ENCODE results near the gene MAP7D2.
A peak's percentile ranks its signal among the peaks of the same experiment; 100 is the strongest.

Gene MAP7D2

GRCh38 chrX:20037186-20037585, 79.5 kb downstream of the MAP7D2 start:
- no peak for DNase-seq

- DNase-seq = no peak
Measured at GRCh38 chrX:20032201-20032600, 84.5 kb downstream of the MAP7D2 start.

GRCh38 chrX:20029728-20030127, 87.0 kb downstream of the MAP7D2 start:
- DNase-seq = no peak

GRCh38 chrX:20028588-20028987, 88.1 kb downstream of the MAP7D2 start:
- no peak for DNase-seq

GRCh38 chrX:20026278-20026677, 90.4 kb downstream of the MAP7D2 start:
- DNase-seq = no peak

GRCh38 chrX:20019672-20020365, 96.9 kb downstream of the MAP7D2 start:
- DNase-seq = no peak

GRCh38 chrX:20016616-20016945, 100.1 kb downstream of the MAP7D2 start:
- DNase-seq = no peak

- no peak for DNase-seq
Measured at GRCh38 chrX:20015945-20016615, 100.6 kb downstream of the MAP7D2 start.

GRCh38 chrX:20015422-20015821, 101.3 kb downstream of the MAP7D2 start:
- DNase-seq = no peak

GRCh38 chrX:20011608-20012007, 105.1 kb downstream of the MAP7D2 start:
- DNase-seq = no peak

GRCh38 chrX:20007962-20008622, 108.6 kb downstream of the MAP7D2 start:
- DNase-seq = no peak

- no peak for DNase-seq
Measured at GRCh38 chrX:20005883-20006282, 110.8 kb downstream of the MAP7D2 start.

GRCh38 chrX:20001588-20001987, 115.1 kb downstream of the MAP7D2 start:
- no peak for DNase-seq

GRCh38 chrX:19991350-19991718, 125.4 kb downstream of the MAP7D2 start:
- no peak for DNase-seq

GRCh38 chrX:19990556-19991349, 126.0 kb downstream of the MAP7D2 start, which contains the start of gene BCLAF3:
Gene BCLAF3, minus strand, starts transcription at chrX:19991061. Its CDS starts 20,797 bp downstream, at chrX:19970264.
- DNase-seq = peak; percentile 76

- no peak for DNase-seq
Measured at GRCh38 chrX:19990151-19990555, 126.6 kb downstream of the MAP7D2 start.

GRCh38 chrX:19987856-19988255, 128.9 kb downstream of the MAP7D2 start:
- DNase-seq = no peak

- DNase-seq = no peak
Measured at GRCh38 chrX:19986531-19986930, 130.2 kb downstream of the MAP7D2 start.

GRCh38 chrX:19981947-19982346, 134.8 kb downstream of the MAP7D2 start:
- no peak for DNase-seq

- DNase-seq = no peak
Measured at GRCh38 chrX:19975845-19976244, 140.9 kb downstream of the MAP7D2 start.

GRCh38 chrX:19972984-19973383, 143.7 kb downstream of the MAP7D2 start:
- no peak for DNase-seq

- DNase-seq = no peak
Measured at GRCh38 chrX:19968276-19968675, 148.4 kb downstream of the MAP7D2 start.

- no peak for DNase-seq
Measured at GRCh38 chrX:19966056-19966455, 150.7 kb downstream of the MAP7D2 start.
